Gastroesophageal sphincter (tissue), 3 donors: Measurements from ENCODE around the gene CCDC85B.

Experiments
- POLR2A ChIP-seq, 2 donors: fragments of 450-650 bp; IDR thresholded peaks; one replicate each; pipeline ENCODE4 v1.6.1; 2017; ENCODE audit warnings: antibody characterized with exemption in 2 of 2, mild to moderate bottlenecking in 2 of 2, moderate library complexity in 1 of 2
- POLR2AphosphoS5 ChIP-seq: sonication (generic); formaldehyde crosslinking; IDR thresholded peaks from one replicate; pipeline ENCODE4 v1.6.1; 2017; ENCODE audit warnings: antibody characterized with exemption
- TF ChIP-seq, protein P1 (sequence below), 4 experiments: fragments of 200-600 bp in 2 of 4; fragments of 450-650 bp in 2 of 4; sonication (generic) in 1 of 4; IDR thresholded peaks; one replicate each; pipeline ENCODE4 v1.5.1; 2017 to 2019; ENCODE audit warnings: antibody characterized with exemption in 4 of 4, mild to moderate bottlenecking in 2 of 4, moderate library complexity in 2 of 4

DNA sequence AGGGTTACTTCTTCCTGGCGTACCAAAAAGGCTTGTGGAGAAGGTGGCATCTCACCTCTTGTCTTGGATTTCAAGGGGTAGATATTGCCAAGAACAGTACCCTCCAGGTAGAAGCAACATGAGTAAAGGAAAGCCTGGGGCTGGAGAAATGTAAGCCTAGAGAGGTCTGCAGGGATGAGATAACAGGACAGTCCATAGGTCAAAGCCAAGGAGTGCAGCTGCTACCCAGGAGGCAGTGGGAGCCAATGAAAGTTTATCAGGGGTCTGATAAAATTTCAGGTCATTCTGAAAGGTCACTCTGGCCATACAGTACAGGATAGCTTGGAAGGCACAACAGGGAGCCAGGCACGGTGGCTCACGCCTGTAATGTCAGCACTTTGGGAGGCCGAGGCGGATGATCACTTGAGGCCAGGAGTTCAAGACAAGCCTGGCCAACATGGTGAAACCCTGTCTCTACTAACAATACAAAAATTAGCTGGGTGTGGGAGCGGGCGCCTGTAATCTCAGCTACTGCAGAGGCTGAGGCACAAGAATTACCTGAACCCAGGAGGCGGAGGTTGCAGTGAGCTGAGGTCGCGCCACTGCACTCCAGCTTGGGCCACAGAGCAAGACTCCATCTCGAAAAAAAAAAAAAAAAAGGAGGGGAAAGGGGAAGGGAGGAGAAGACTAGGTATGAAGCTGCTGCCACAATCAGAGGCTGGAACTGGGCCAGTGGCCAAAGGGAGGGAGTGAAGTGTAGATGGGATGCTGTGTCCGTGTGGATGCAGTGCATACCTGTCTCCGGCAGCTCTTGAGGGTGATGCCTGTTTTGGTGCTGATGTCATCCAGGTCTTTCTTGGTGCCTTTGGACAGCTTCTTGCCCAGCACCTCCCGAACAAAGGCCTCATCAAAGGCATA lies 3.4 kb upstream of the CCDC85B start:
- TF ChIP-seq POLR2AphosphoS5 (no peak), POLR2A (IDR thresholded peaks at IDR 0.05) (no peak)
- TF ChIP-seq, protein P1, sequence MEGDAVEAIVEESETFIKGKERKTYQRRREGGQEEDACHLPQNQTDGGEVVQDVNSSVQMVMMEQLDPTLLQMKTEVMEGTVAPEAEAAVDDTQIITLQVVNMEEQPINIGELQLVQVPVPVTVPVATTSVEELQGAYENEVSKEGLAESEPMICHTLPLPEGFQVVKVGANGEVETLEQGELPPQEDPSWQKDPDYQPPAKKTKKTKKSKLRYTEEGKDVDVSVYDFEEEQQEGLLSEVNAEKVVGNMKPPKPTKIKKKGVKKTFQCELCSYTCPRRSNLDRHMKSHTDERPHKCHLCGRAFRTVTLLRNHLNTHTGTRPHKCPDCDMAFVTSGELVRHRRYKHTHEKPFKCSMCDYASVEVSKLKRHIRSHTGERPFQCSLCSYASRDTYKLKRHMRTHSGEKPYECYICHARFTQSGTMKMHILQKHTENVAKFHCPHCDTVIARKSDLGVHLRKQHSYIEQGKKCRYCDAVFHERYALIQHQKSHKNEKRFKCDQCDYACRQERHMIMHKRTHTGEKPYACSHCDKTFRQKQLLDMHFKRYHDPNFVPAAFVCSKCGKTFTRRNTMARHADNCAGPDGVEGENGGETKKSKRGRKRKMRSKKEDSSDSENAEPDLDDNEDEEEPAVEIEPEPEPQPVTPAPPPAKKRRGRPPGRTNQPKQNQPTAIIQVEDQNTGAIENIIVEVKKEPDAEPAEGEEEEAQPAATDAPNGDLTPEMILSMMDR (IDR thresholded peaks at IDR 0.05): no peak
